PC-3 (cell line): ENCODE results near the gene GP9. TPM values are rescaled to one million over a fixed set of nuclear protein-coding genes. Genes with fewer than 3 reads are reported as not detected.

Source experiments
- ATAC-seq: fragments of 200-7000 bp; cut with Tn5 transposase; 2 replicates; pipeline ENCODE4 v1.9.1; 2020; ENCODE audit warnings: mild to moderate bottlenecking, moderate library complexity
- BruUV-seq: library from RNA; stranded (reverse); fragments of 400-500 nt; replicated peaks from 2 replicates; lab custom pipeline; 2021; lab: Mats Ljungman, UMichigan
- CTCF ChIA-PET: fragments of 300-600 bp; sonication (Branson Sonifier 250); formaldehyde crosslinking; loops from one replicate; lab custom pipeline; 2022; ENCODE audit warnings: antibody characterized with exemption; lab: Charles Lee
- POLR2A ChIA-PET: fragments of 300-600 bp; sonication (Branson Sonifier 250); formaldehyde crosslinking; loops from one replicate; lab custom pipeline; 2022; ENCODE audit warnings: antibody characterized with exemption; ENCODE audit not compliant: unreplicated experiment; lab: Charles Lee
- DNase-seq: peaks from one replicate; pipeline ENCODE4 v3.0.0-alpha.2; 2015
- H2AFZ ChIP-seq: fragments of 300-600 bp; sonication (generic); 2 replicates; pipeline ENCODE4 v1.6.0; 2016; ENCODE audit warnings: antibody characterized with exemption, low read length
- H3F3A ChIP-seq: fragments of 300-600 bp; sonication (generic); one replicate; pipeline ENCODE4 v1.6.0; 2017; ENCODE audit warnings: antibody characterized with exemption, low read length, control low read depth, mild to moderate bottlenecking; ENCODE audit not compliant: unreplicated experiment
- H3K27ac ChIP-seq: fragments of 300-600 bp; sonication (generic); 2 replicates; pipeline ENCODE4 v1.5.1; 2016; ENCODE audit warnings: mild to moderate bottlenecking, low read length
- H3K27me3 ChIP-seq: fragments of 300-600 bp; sonication (generic); 2 replicates; pipeline ENCODE4 v1.6.1; 2016; ENCODE audit warnings: low read length, mixed read lengths
- H3K36me3 ChIP-seq: fragments of 300-600 bp; sonication (generic); 2 replicates; pipeline ENCODE4 v1.6.1; 2016; ENCODE audit warnings: low read depth, mixed run types, low read length, mixed read lengths
- H3K4me1 ChIP-seq: fragments of 300-600 bp; sonication (generic); 2 replicates; pipeline ENCODE4 v1.5.1; 2016; ENCODE audit warnings: low read length; ENCODE audit not compliant: insufficient read depth
- H3K4me2 ChIP-seq: fragments of 300-600 bp; sonication (generic); 2 replicates; pipeline ENCODE4 v1.6.0; 2016; ENCODE audit warnings: low read length
- H3K4me3 ChIP-seq: fragments of 300-600 bp; sonication (generic); 2 replicates; pipeline ENCODE4 v1.5.1; 2016; ENCODE audit warnings: mild to moderate bottlenecking, low read length, mixed read lengths
- H3K79me2 ChIP-seq: fragments of 300-600 bp; sonication (generic); 2 replicates; pipeline ENCODE4 v1.6.1; 2017; ENCODE audit warnings: low read length, mixed read lengths
- H3K9ac ChIP-seq: fragments of 300-600 bp; sonication (generic); 2 replicates; pipeline ENCODE4 v1.6.0; 2016; ENCODE audit warnings: mild to moderate bottlenecking, low read length
- H3K9me2 ChIP-seq: fragments of 300-600 bp; sonication (generic); replicated peaks from 2 replicates; pipeline ENCODE4 v1.6.1; 2016; ENCODE audit warnings: mixed run types, low read length, mixed read lengths
- H3K9me3 ChIP-seq: fragments of 300-600 bp; sonication (generic); 2 replicates; pipeline ENCODE4 v1.6.1; 2016; ENCODE audit warnings: low read length, mixed read lengths
- H4K20me1 ChIP-seq: fragments of 300-600 bp; sonication (generic); 2 replicates; pipeline ENCODE4 v1.6.1; 2016; ENCODE audit warnings: low read length, mixed read lengths
- CTCF ChIP-seq: fragments of 300-600 bp; sonication (generic); conservative IDR thresholded peaks from 2 replicates; pipeline ENCODE4 v1.5.1; 2017; ENCODE audit warnings: antibody characterized with exemption, low read depth, mild to moderate bottlenecking, low read length
- EZH2 ChIP-seq: fragments of 300-600 bp; sonication (generic); IDR thresholded peaks from one replicate; pipeline ENCODE4 v1.6.1; 2017; ENCODE audit warnings: antibody characterized with exemption, mild to moderate bottlenecking, low read length; ENCODE audit not compliant: unreplicated experiment
- EZH2phosphoT487 ChIP-seq: fragments of 300-600 bp; sonication (generic); IDR thresholded peaks from 2 replicates; pipeline ENCODE4 v1.6.1; 2018; ENCODE audit warnings: mild to moderate bottlenecking, antibody characterized with exemption, low read length, borderline replicate concordance
- intact Hi-C: fragments of 100-400 bp; cut with micrococcal nuclease; formaldehyde crosslinking; loops from 2 replicates; pipeline ENCODE4 v1.9.0; 2023
- total RNA-seq: library from RNA; depleted of rRNA; stranded (reverse); fragments of >200 nt; gene quantifications from 2 replicates; pipeline ENCODE4 v1.2.3, GENCODE V29; 2014

Gene GP9
- total RNA-seq, 1 experiment from 2014 or later, result not detected

DNA sequence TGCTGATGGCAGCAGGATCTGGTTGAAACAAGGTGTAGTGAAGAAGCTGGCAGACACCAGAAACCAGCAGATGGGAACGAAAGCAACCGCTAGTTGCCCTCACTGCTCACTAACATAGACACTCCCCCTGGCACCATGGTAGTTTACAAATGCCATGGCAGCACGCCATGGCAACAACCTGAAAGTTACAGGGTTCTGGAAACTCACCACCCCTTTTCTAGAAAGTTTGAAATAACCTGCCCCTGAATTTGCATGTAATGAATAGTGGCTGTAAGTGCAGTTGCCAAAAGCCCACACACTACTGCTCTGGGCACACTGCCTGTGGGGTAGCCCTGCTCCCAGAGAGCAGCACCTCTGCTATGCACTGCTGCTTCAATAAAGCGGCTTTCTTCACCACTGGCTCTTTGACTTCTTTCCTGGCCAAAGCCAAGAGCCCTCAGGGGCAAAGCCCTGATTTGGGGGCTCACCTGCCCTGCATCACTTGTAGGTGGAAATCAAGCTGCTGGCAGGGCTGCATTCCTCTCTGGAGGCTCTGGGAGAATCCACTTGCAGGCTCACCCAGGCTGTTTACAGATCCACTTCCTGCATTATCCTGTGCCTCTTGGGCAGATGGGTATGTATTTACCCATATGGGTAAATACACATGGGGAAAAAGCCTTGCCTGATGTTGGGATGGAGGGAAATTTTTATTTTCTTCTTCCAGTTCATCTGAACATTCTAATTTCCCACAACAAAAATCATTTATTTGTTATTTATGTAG is 2.0 kb upstream of the GP9 start:
- no peaks in the 10 kb centered on the region for H3K4me1 ChIP-seq
- no peak overlapping the region for H3K27ac ChIP-seq
- ATAC-seq (peak; percentile 40), DNase-seq (peak; percentile 8)
- no peaks in the 10 kb centered on the region for H3K27me3 ChIP-seq
- CTCF ChIA-PET, result no interaction called here
- H3K9me3 ChIP-seq, result no peaks in the 10 kb centered on the region
- no peak overlapping the region for H3K4me2 ChIP-seq
- no peaks in the 10 kb centered on the region for H3K79me2 ChIP-seq
- no peak overlapping the region for H3K9ac ChIP-seq
- no TSS peak for BruUV-seq
- no peaks in the 10 kb centered on the region for H4K20me1 ChIP-seq
- H3F3A ChIP-seq, result no peaks in the 10 kb centered on the region
- intact Hi-C loops, result no loop called here
- no peak overlapping the region for H2AFZ ChIP-seq
- no peak overlapping the region for H3K4me3 ChIP-seq
- no peaks in the 10 kb centered on the region for H3K9me2 ChIP-seq
- TF ChIP-seq EZH2phosphoT487 (no peak), CTCF (no peak), EZH2 (no peak)
- H3K36me3 ChIP-seq, result no peaks in the 10 kb centered on the region
- POLR2A ChIA-PET, result no interaction called here

DNA sequence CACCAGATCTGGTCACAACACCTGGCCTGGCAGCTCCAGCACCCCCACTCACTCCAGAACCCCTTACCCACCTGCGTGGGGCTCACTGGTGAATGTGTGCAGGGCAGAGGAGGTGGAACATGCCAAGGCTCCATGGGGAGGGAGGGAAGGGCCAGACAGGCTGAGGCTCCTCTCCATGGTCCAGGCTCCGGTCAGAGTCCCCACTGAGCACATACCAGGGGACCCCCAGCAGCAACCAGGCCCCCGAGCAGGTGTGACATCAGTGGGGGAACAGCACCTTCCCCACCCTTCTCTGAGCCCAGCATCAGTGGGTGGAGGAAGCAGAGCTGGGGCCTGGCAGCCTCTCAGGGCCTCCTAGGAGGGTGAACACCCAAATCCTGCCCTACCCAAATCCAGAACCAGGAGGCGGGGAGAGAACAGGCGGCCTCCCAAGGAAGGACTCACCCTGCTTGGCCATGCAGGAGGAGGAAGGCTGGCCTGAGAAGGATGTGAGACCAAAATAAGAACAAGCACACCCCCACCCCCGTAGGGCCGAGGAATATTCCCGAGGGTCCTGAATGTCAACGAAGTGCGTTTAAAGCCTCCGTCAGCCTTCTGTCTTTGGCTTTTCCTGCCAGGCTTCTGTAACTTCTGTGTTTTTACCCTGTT is 1.1 kb upstream of the GP9 start:
- ATAC-seq, result no peak
- intact Hi-C loops, result no loop called here
- H3K4me3 ChIP-seq, result no peak overlapping the region
- no peak overlapping the region for H2AFZ ChIP-seq
- H3K4me1 ChIP-seq, result no peaks in the 10 kb centered on the region
- BruUV-seq, result no TSS peak
- no peaks in the 10 kb centered on the region for H4K20me1 ChIP-seq
- H3K9me3 ChIP-seq, result no peaks in the 10 kb centered on the region
- TF ChIP-seq CTCF (no peak), EZH2phosphoT487 (no peak), EZH2 (no peak)
- no peaks in the 10 kb centered on the region for H3F3A ChIP-seq
- no peaks in the 10 kb centered on the region for H3K9me2 ChIP-seq
- H3K36me3 ChIP-seq, result no peaks in the 10 kb centered on the region
- ChIA-PET POLR2A (no interaction called here), CTCF (no interaction called here)
- H3K27ac ChIP-seq, result no peak overlapping the region
- no peaks in the 10 kb centered on the region for H3K27me3 ChIP-seq
- no peak overlapping the region for H3K9ac ChIP-seq
- H3K79me2 ChIP-seq, result no peaks in the 10 kb centered on the region
- H3K4me2 ChIP-seq, result no peak overlapping the region
- no peak for DNase-seq
